ENCODE measurements around the gene MORN1. TPM values are rescaled to one million over a fixed set of nuclear protein-coding genes. Genes with fewer than 3 reads are reported as not detected.

MORN1 gene
- total and polyA plus RNA-seq, 2 of the 8 experiments (the other 6 are each of a cell fraction or from before 2014, with no cell fraction given), result 5.0 to 9.1 TPM

DNA sequence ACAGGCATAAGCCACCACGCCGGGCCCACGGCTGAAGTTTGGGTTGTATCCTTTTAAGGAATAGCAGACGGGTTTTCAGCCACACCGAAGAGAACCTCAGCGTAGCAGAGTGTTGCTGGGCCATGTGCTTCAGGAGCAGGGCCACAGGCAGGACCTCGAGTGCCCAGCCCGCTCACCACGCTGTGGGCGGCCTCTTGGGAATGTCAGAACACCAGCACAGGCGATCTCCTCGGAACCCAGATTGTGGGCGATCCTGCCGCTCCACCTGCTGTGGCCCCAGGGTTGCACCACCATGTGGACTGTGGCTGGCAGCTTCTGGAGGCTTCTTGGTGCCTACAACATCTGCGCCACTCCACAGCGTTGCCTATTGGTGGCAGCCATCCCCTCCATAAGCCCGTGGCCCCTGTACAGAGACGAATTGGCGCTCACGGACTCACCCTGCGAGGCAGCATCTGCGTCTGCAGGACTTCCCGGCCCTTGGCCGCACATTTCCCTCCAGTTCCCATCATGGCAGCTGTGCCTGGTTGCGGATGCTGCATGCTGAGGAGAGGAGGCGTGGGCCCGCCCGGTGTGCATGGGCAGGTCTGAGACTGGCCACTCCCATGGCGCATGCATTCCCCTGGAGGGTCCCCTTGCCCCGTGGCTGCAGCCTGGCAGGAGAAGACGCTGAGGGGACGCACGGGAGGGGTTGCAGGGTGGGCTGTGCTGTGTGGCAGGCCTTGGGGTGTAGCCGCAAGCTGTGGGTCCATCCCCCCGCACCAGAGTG lies 93.9 kb downstream of the MORN1 start:
- peaks cover 0 to 3% (median 2%) of the 10 kb centered on the region in 4 experiments; a peak in 4 of 7 replicates for H3K4me1 ChIP-seq (replicated peaks in 1 of 4; ENCODE audit: control insufficient read depth in 3 of 4, insufficient read depth in 4 of 4, low read length in 3 of 4)
- no peak overlapping the region for H3K4me2 ChIP-seq (ENCODE audit: insufficient read depth in 1 of 2, low read depth in 2 of 2, low read length in 2 of 2)
- no peak overlapping the region; the same call in none of the 2 replicates for H4K8ac ChIP-seq (ENCODE audit: extremely low read depth, insufficient read depth, low read length)
- H3K9me3 ChIP-seq (ENCODE audit: insufficient read depth in 2 of 2, low read depth in 1 of 2, low read length in 1 of 2), result no peaks in the 10 kb centered on the region
- no peak overlapping the region for H3K18ac ChIP-seq (ENCODE audit: extremely low read depth, low read length)
- H3K23ac ChIP-seq (ENCODE audit: insufficient read length), result no peak overlapping the region
- no peak overlapping the region for H2BK120ac ChIP-seq (replicated peaks; ENCODE audit: low read depth, low read length)
- ChIA-PET CTCF (ENCODE audit: partially characterized antibody) (interaction anchor here (0.6 to 2.9 kb wide), 3 partner anchors 84 to 1006 kb away, joined by 3 to 11 read pairs (median 3); no protein-coding TSS in a partner anchor), POLR2A (ENCODE audit: partially characterized antibody) (no interaction called here)
- no peaks in the 10 kb centered on the region for H3K27me3 ChIP-seq (replicated peaks in 1 of 4; ENCODE audit: control insufficient read depth in 3 of 4, extremely low read depth in 1 of 4, insufficient read depth in 3 of 4, low read length in 3 of 4)
- peaks cover 10 to 100% of the 10 kb centered on the region in 2 experiments; a peak in 3 of 4 replicates for H3K79me2 ChIP-seq (ENCODE audit: control insufficient read depth in 1 of 2, insufficient read depth in 2 of 2, low read length in 2 of 2)
- no peak overlapping the region for H2BK15ac ChIP-seq (ENCODE audit: low read length)
- FAIRE-seq (no peak), DNase-seq (ENCODE audit: low read depth in 1 of 2, low spot score in 2 of 2) (no peak)
- no peak overlapping the region for H3K4ac ChIP-seq (replicated peaks; ENCODE audit: insufficient read length, low read depth, low read length)
- H3K23me2 ChIP-seq (ENCODE audit: low read depth, low read length), result no peaks in the 10 kb centered on the region
- H2BK20ac ChIP-seq (ENCODE audit: low read length), result no peak overlapping the region
- no peak overlapping the region for H3K27ac ChIP-seq (ENCODE audit: low read depth, low read length)
- peaks cover 0 to 2% (median 0%) of the 10 kb centered on the region in 4 experiments; a peak in 2 of 8 replicates for H3K36me3 ChIP-seq (ENCODE audit: control insufficient read depth in 2 of 4, insufficient read depth in 4 of 4, low read length in 3 of 4)
- H4K20me1 ChIP-seq (replicated peaks in 1 of 2; ENCODE audit: control insufficient read depth in 1 of 2, insufficient read depth in 2 of 2, low read length in 2 of 2), result peaks cover 29 to 56% of the 10 kb centered on the region in 2 experiments
- no peak overlapping the region for H4K91ac ChIP-seq (replicated peaks; ENCODE audit: insufficient read length, low read length)
- no peak overlapping the region for H3K4me3 ChIP-seq (ENCODE audit: extremely low read depth in 1 of 4, insufficient read depth in 2 of 4, low read depth in 3 of 4, low read length in 4 of 4)
- H2AFZ ChIP-seq (ENCODE audit: low read length), result no peak overlapping the region
- peaks cover 48% of the 10 kb centered on the region for H3K79me1 ChIP-seq (ENCODE audit: low read depth, low read length)
- no peak overlapping the region for H4K5ac ChIP-seq (ENCODE audit: insufficient read length, low read depth, low read length)
- no peak overlapping the region; the same call in 1 of the 2 replicates for H2BK5ac ChIP-seq (ENCODE audit: low read depth, low read length)
- H2AK5ac ChIP-seq (ENCODE audit: low read depth, low read length), result no peak overlapping the region
- 97% methylated on average over 35 of the region's 35 CpGs; no CpG with 5 or more reads in 1 of the 2 experiments for WGBS, 2 experiments (ENCODE audit: extremely low coverage in 1 of 2, insufficient coverage in 1 of 2, insufficient read length in 1 of 2, insufficient replicate concordance in 2 of 2, low coverage in 1 of 2, low lambda C conversion rate in 2 of 2, missing lambda C conversion rate in 1 of 2)
- no peak overlapping the region for H2BK12ac ChIP-seq (ENCODE audit: low read depth, low read length)
- H3K56ac ChIP-seq (replicated peaks; ENCODE audit: insufficient read length, low read depth, low read length), result no peak overlapping the region
- H3K14ac ChIP-seq (ENCODE audit: insufficient read length), result no peak overlapping the region
- H3K9ac ChIP-seq (replicated peaks in 1 of 4; ENCODE audit: extremely low read depth in 1 of 4, low read depth in 3 of 4, low read length in 3 of 4), result no peak overlapping the region
- no peak for TF ChIP-seq YY1 (IDR thresholded peaks at IDR 0.05; ENCODE audit: low read depth, low read length)
- TF ChIP-seq, protein P1, sequence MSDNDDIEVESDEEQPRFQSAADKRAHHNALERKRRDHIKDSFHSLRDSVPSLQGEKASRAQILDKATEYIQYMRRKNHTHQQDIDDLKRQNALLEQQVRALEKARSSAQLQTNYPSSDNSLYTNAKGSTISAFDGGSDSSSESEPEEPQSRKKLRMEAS (IDR thresholded peaks at IDR 0.05), result no peak
- no peak for TF ChIP-seq POU5F1 (IDR thresholded peaks at IDR 0.05; ENCODE audit: low read depth, low read length)
- TF ChIP-seq EZH2 (IDR thresholded peaks at IDR 0.05; ENCODE audit: low read depth, low read length, severe bottlenecking), result no peak
- no peak for TF ChIP-seq TBP (IDR thresholded peaks at IDR 0.05; ENCODE audit: low read depth, low read length)
- TF ChIP-seq CHD2 (IDR thresholded peaks at IDR 0.05; ENCODE audit: low read length), result no peak
- TF ChIP-seq TAF7 (optimal IDR thresholded peaks at IDR 0.05; ENCODE audit: borderline replicate concordance, low read depth, low read length), result no peak
- TF ChIP-seq BCL11A (IDR thresholded peaks at IDR 0.05; ENCODE audit: low read depth in 2 of 2, low read length in 2 of 2), result no peak
- no peak for TF ChIP-seq EGR1 (IDR thresholded peaks at IDR 0.05; ENCODE audit: borderline replicate concordance, low read depth, low read length)
- no peak for TF ChIP-seq KDM1A (IDR thresholded peaks at IDR 0.05; ENCODE audit: borderline replicate concordance, low read length)
- no peak for TF ChIP-seq TEAD4 (IDR thresholded peaks at IDR 0.05; ENCODE audit: low read depth, low read length)
- no peak for TF ChIP-seq BACH1 (IDR thresholded peaks at IDR 0.05; ENCODE audit: low read length)
- TF ChIP-seq RAD21 (IDR thresholded peaks at IDR 0.05 in 1 of 2, conservative IDR thresholded peaks at IDR 0.05 in 1 of 2; ENCODE audit: low read depth in 2 of 2, low read length in 2 of 2), result no peak

Data from H1 (cell line).